DND-41 (cell line): ENCODE measurements around the gene LACTB.

ENCODE experiments used
- ATAC-seq: fragments of 200-7000 bp; cut with Tn5 transposase; 3 replicates; pipeline ENCODE4 v1.9.1; 2021; ENCODE audit warnings: low read depth; ENCODE audit not compliant: insufficient read depth
- DNase-seq: peaks from one replicate; pipeline ENCODE4 v3.0.0-alpha.2; 2020
- H2AFZ ChIP-seq: 2 replicates; pipeline ENCODE4 v1.6.0; 2012; ENCODE audit warnings: low read depth, low read length
- H3K27ac ChIP-seq: 2 replicates; pipeline ENCODE4 v1.5.1; 2012; ENCODE audit warnings: low read length, inconsistent platforms
- H3K27me3 ChIP-seq: fragments of 200-600 bp; sonication (generic); 2 replicates; pipeline ENCODE4 v1.6.0; 2012; ENCODE audit warnings: low read length, mild to moderate bottlenecking, inconsistent platforms; ENCODE audit not compliant: insufficient read depth, poor library complexity
- H3K36me3 ChIP-seq: 2 replicates; pipeline ENCODE4 v1.5.1; 2012; ENCODE audit warnings: low read length, inconsistent platforms; ENCODE audit not compliant: insufficient read depth
- H3K4me1 ChIP-seq: 2 replicates; pipeline ENCODE4 v1.5.1; 2012; ENCODE audit warnings: mild to moderate bottlenecking, low read length; ENCODE audit not compliant: insufficient read depth
- H3K4me2 ChIP-seq: 2 replicates; pipeline ENCODE4 v1.6.0; 2012; ENCODE audit warnings: mild to moderate bottlenecking, moderate library complexity, low read length, inconsistent platforms; ENCODE audit not compliant: insufficient read depth
- H3K4me3 ChIP-seq, 2 experiments: fragments of 200-600 bp in 1 of 2; shearing (Covaris generic) in 1 of 2; 2 replicates each; pipeline ENCODE4 v1.5.1; 2012 to 2016; ENCODE audit warnings: inconsistent platforms in 2 of 2, low read length in 2 of 2, mild to moderate bottlenecking in 2 of 2, low read depth in 1 of 2, moderate library complexity in 1 of 2
- H3K79me2 ChIP-seq: 2 replicates; pipeline ENCODE4 v1.6.0; 2012; ENCODE audit warnings: low read length, inconsistent platforms; ENCODE audit not compliant: insufficient read depth
- H3K9ac ChIP-seq: 2 replicates; pipeline ENCODE4 v1.6.0; 2012; ENCODE audit warnings: low read depth, mild to moderate bottlenecking, inconsistent platforms, low read length, moderate library complexity
- H3K9me3 ChIP-seq: 2 replicates; pipeline ENCODE4 v1.5.1; 2012; ENCODE audit warnings: low read length, moderate library complexity, mild to moderate bottlenecking, inconsistent platforms; ENCODE audit not compliant: insufficient read depth, severe bottlenecking
- H4K20me1 ChIP-seq: 2 replicates; pipeline ENCODE4 v1.6.0; 2012; ENCODE audit warnings: low read length; ENCODE audit not compliant: insufficient read depth
- CTCF ChIP-seq: IDR thresholded peaks from 2 replicates; pipeline ENCODE4 v1.5.1; 2012; ENCODE audit warnings: borderline replicate concordance, low read length, moderate library complexity, mild to moderate bottlenecking; ENCODE audit not compliant: poor library complexity, severe bottlenecking; ENCODE audit errors: extremely low read depth
- EZH2 ChIP-seq: IDR thresholded peaks from 3 replicates; pipeline ENCODE4 v1.6.1; 2012; ENCODE audit warnings: borderline replicate concordance, low read depth, mild to moderate bottlenecking, moderate library complexity, low read length, inconsistent platforms; ENCODE audit not compliant: severe bottlenecking

Gene LACTB

GRCh38 chr15:63135804-63136203, 14.1 kb downstream of the LACTB start:
- TF ChIP-seq EZH2 (no peak), CTCF (no peak)
- DNase-seq: no peak
- no peak overlapping the region for H3K9ac ChIP-seq
- no peaks in the 10 kb centered on the region for H3K4me1 ChIP-seq
- ATAC-seq: no peak
- no peaks in the 10 kb centered on the region for H4K20me1 ChIP-seq
- no peaks in the 10 kb centered on the region for H3K79me2 ChIP-seq
- H3K27ac ChIP-seq: no peak overlapping the region
- H3K27me3 ChIP-seq: no peaks in the 10 kb centered on the region
- no peak overlapping the region for H3K4me3 ChIP-seq
- H2AFZ ChIP-seq: no peak overlapping the region
- no peak overlapping the region for H3K4me2 ChIP-seq
- H3K36me3 ChIP-seq: no peaks in the 10 kb centered on the region; the same call in 1 of the 2 replicates
- H3K9me3 ChIP-seq: no peaks in the 10 kb centered on the region

GRCh38 chr15:63136742-63137141, 15.1 kb downstream of the LACTB start:
- TF ChIP-seq EZH2 (no peak), CTCF (no peak)
- H3K27me3 ChIP-seq: no peaks in the 10 kb centered on the region
- no peaks in the 10 kb centered on the region for H3K4me1 ChIP-seq
- H3K9ac ChIP-seq: no peak overlapping the region
- ATAC-seq (no peak), DNase-seq (no peak)
- no peaks in the 10 kb centered on the region for H3K9me3 ChIP-seq
- H3K4me2 ChIP-seq: no peak overlapping the region
- no peaks in the 10 kb centered on the region for H3K36me3 ChIP-seq
- no peaks in the 10 kb centered on the region for H3K79me2 ChIP-seq
- H3K4me3 ChIP-seq: no peak overlapping the region
- H3K27ac ChIP-seq: no peak overlapping the region
- no peak overlapping the region for H2AFZ ChIP-seq
- no peaks in the 10 kb centered on the region for H4K20me1 ChIP-seq

- no peaks in the 10 kb centered on the region for H3K36me3 ChIP-seq
- no peak overlapping the region for H3K4me3 ChIP-seq
- no peaks in the 10 kb centered on the region for H3K27me3 ChIP-seq
- no peak overlapping the region for H3K27ac ChIP-seq
- no peak overlapping the region for H3K9ac ChIP-seq
- TF ChIP-seq CTCF (no peak), EZH2 (no peak)
- DNase-seq (no peak), ATAC-seq (no peak)
- H2AFZ ChIP-seq: no peak overlapping the region
- H3K4me2 ChIP-seq: no peak overlapping the region
- no peaks in the 10 kb centered on the region for H4K20me1 ChIP-seq
- no peaks in the 10 kb centered on the region for H3K9me3 ChIP-seq
- H3K79me2 ChIP-seq: no peaks in the 10 kb centered on the region
- H3K4me1 ChIP-seq: no peaks in the 10 kb centered on the region
Measured at GRCh38 chr15:63140936-63141335, 19.3 kb downstream of the LACTB start.

GRCh38 chr15:63145426-63145825, 23.8 kb downstream of the LACTB start:
- H3K4me3 ChIP-seq: no peak overlapping the region
- DNase-seq (no peak), ATAC-seq (no peak)
- no peak overlapping the region for H3K27ac ChIP-seq
- H2AFZ ChIP-seq: no peak overlapping the region
- no peak overlapping the region for H3K4me2 ChIP-seq
- H3K36me3 ChIP-seq: no peaks in the 10 kb centered on the region
- H3K9ac ChIP-seq: no peak overlapping the region
- H3K27me3 ChIP-seq: no peaks in the 10 kb centered on the region
- TF ChIP-seq EZH2 (no peak), CTCF (no peak)
- H3K9me3 ChIP-seq: no peaks in the 10 kb centered on the region
- H3K4me1 ChIP-seq: no peaks in the 10 kb centered on the region
- H4K20me1 ChIP-seq: no peaks in the 10 kb centered on the region
- H3K79me2 ChIP-seq: no peaks in the 10 kb centered on the region
